ENCODE results near the gene KLF3. TPM values are rescaled to one million over a fixed set of nuclear protein-coding genes. Genes with fewer than 3 reads are reported as not detected.
A peak's percentile ranks its signal among the peaks of the same experiment; 100 is the strongest.

KLF3 gene
- total and polyA plus RNA-seq, 9 of the 15 experiments (the other 6 are each of a cell fraction or from before 2014, with no cell fraction given) = 9.9 to 47.2 (median 18.1) TPM

DNA sequence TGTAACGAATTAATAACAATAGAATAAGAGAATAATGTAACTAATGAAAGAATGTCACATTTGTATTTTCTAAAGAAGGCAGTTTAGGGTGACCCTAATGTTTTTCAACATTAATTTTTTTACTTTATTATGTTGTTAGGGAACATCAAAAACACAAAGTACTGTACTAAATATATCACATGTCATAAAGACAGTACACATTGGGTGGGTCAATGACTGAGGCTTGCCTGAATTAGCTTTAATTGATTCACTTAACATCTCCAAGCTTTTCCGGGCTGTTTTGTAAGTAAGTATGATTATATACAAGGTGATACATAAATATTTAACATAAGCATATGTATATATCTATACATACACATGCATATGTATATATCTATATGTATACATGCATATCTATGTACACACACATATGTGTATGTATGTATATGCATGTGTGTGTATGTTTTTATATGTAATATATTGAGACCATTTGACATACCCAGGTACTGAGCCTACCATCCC lies 43.4 kb upstream of the KLF3 start (continued):
- TF ChIP-seq, protein P1, sequence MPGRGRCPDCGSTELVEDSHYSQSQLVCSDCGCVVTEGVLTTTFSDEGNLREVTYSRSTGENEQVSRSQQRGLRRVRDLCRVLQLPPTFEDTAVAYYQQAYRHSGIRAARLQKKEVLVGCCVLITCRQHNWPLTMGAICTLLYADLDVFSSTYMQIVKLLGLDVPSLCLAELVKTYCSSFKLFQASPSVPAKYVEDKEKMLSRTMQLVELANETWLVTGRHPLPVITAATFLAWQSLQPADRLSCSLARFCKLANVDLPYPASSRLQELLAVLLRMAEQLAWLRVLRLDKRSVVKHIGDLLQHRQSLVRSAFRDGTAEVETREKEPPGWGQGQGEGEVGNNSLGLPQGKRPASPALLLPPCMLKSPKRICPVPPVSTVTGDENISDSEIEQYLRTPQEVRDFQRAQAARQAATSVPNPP (IDR thresholded peaks at IDR 0.05; ENCODE audit: borderline replicate concordance, insufficient read depth, insufficient read length) = no peak

DNA sequence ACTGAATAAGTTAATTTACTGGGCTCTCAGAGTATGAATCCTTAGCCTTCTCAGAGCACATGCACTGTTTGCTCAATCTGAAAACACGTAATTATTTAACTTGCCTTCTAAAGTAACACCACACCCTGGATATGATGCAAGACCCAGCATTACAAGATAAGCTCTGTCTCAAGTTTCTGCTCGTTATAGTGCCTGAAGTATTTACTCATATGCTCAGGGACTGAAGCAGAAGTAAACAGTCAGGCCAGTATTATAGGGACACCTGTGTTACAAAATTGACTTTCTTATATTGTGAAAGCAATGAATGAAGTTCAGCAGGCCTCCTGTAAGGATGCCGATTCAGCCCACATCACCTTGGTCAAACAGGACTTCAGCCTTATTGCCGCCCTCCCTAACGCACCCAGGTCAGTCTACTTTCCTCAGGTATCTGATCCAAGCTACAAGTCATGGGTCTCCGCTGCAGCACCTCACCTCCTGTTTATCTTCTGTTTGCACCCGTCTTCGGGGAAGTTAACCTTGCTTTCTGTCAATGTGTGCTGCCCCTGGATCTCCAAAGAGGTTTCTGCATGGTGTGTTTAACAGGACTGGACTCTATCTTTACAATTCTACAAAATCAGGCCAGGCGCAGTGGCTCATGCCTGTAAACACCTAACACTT lies 42.8 kb upstream of the KLF3 start:
- Histone ChIP-seq H3K9ac (ENCODE audit: insufficient read depth in 1 of 2, low read depth in 2 of 2, low read length in 2 of 2) (peak overlapping the region; percentile 69 to 72; a peak in 3 of 4 replicates), H3K4me3 (0 out of 2 replicates have a peak overlapping the region, but pooled peaks have one; percentile 8), H3K27me3 (ENCODE audit: control insufficient read depth in 2 of 2, insufficient read depth in 2 of 2, low read length in 2 of 2) (no peaks in the 10 kb centered on the region), H2AFZ (ENCODE audit: low read depth, low read length) (peak overlapping the region; percentile 92), H3K36me3 (ENCODE audit: control insufficient read depth, insufficient read depth, low read length) (no peaks in the 10 kb centered on the region; the same call in 2 of the 3 replicates), H4K20me1 (replicated peaks; ENCODE audit: control insufficient read depth, insufficient read depth, low read length) (no peaks in the 10 kb centered on the region), H3K27ac (ENCODE audit: extremely low read depth, low read depth, low read length) (peak overlapping the region; percentile 89), H3K9me3 (replicated peaks; ENCODE audit: control insufficient read depth, insufficient read depth, low read depth, low read length) (no peaks in the 10 kb centered on the region), H3K4me1 (replicated peaks in 1 of 2; ENCODE audit: control insufficient read depth in 2 of 2, insufficient read depth in 2 of 2, low read length in 2 of 2) (peaks cover 19 to 30% of the 10 kb centered on the region in 2 experiments), H3K79me2 (ENCODE audit: control insufficient read depth, insufficient read depth, low read length) (no peaks in the 10 kb centered on the region), H3K4me2 (ENCODE audit: insufficient read depth, low read length) (peak overlapping the region; percentile 92), H3K9me1 (ENCODE audit: control insufficient read depth, insufficient read depth, low read length) (no peaks in the 10 kb centered on the region)
- DNase-seq (ENCODE audit: extremely low read depth in 1 of 4, low spot score in 3 of 4) (peak; percentile 43 to 77 (median 58)), FAIRE-seq (peak; percentile 86), ATAC-seq (peak; percentile 88)
- BruUV-seq (replicated peaks) = TSS peak; percentile 93
- ChIA-PET CTCF (ENCODE audit: low intra/inter-chr PET ratio) (no interaction called here), POLR2A (interaction anchor here (0.8 to 1.5 kb wide), 11 partner anchors 8 to 563 kb away, joined by 3 to 10 read pairs (median 3); no protein-coding TSS in a partner anchor)
- in situ Hi-C loops (cut with MboI) = no loop called here
- intact Hi-C loops (cut with micrococcal nuclease) = loop anchor here (2.0 to 5.0 kb wide), 3 partner anchors 42 to 292 kb away; no protein-coding TSS in a partner anchor
- 6% methylated on average over 9 of the region's 9 CpGs for WGBS (ENCODE audit: insufficient coverage, low coverage, missing lambda C conversion rate)
- TF ChIP-seq HDAC2 (IDR thresholded peaks at IDR 0.05) (no peak), MTA1 (IDR thresholded peaks at IDR 0.05; ENCODE audit: borderline replicate concordance) (no peak; the same call in 1 of the 2 replicates), ELF1 (tag; IDR thresholded peaks at IDR 0.05) (no peak), ZBTB7A (IDR thresholded peaks at IDR 0.05; ENCODE audit: borderline replicate concordance, control insufficient read depth, low read depth, low read length) (no peak), MAFF (IDR thresholded peaks at IDR 0.05; ENCODE audit: low read length) (no peak), SMARCA5 (IDR thresholded peaks at IDR 0.05) (no peak), NR1H2 (CRISPR knock-in tag; IDR thresholded peaks at IDR 0.05) (no peak), PHTF2 (CRISPR knock-in tag; IDR thresholded peaks at IDR 0.05) (no peak), FOS (IDR thresholded peaks at IDR 0.05; ENCODE audit: extremely low read depth, insufficient read length) (no peak), DPF2 (IDR thresholded peaks at IDR 0.05) (peak; percentile 90), PHF20 (IDR thresholded peaks at IDR 0.05; ENCODE audit: partially characterized antibody) (no peak), IRF2 (CRISPR knock-in tag; IDR thresholded peaks at IDR 0.05) (no peak), PTTG1 (tag; IDR thresholded peaks at IDR 0.05; ENCODE audit: low read depth) (no peak), ZNF668 (CRISPR knock-in tag; IDR thresholded peaks at IDR 0.05) (no peak), CREB1 (IDR thresholded peaks at IDR 0.05) (no peak), CREB1 (CRISPR knock-in tag; IDR thresholded peaks at IDR 0.05) (no peak)
- TF ChIP-seq, protein P2, sequence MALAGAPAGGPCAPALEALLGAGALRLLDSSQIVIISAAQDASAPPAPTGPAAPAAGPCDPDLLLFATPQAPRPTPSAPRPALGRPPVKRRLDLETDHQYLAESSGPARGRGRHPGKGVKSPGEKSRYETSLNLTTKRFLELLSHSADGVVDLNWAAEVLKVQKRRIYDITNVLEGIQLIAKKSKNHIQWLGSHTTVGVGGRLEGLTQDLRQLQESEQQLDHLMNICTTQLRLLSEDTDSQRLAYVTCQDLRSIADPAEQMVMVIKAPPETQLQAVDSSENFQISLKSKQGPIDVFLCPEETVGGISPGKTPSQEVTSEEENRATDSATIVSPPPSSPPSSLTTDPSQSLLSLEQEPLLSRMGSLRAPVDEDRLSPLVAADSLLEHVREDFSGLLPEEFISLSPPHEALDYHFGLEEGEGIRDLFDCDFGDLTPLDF (CRISPR knock-in tag; IDR thresholded peaks at IDR 0.05) = no peak
- TF ChIP-seq, protein P3, sequence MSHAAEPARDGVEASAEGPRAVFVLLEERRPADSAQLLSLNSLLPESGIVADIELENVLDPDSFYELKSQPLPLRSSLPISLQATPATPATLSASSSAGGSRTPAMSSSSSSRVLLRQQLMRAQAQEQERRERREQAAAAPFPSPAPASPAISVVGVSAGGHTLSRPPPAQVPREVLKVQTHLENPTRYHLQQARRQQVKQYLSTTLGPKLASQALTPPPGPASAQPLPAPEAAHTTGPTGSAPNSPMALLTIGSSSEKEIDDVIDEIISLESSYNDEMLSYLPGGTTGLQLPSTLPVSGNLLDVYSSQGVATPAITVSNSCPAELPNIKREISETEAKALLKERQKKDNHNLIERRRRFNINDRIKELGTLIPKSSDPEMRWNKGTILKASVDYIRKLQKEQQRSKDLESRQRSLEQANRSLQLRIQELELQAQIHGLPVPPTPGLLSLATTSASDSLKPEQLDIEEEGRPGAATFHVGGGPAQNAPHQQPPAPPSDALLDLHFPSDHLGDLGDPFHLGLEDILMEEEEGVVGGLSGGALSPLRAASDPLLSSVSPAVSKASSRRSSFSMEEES (CRISPR knock-in tag; IDR thresholded peaks at IDR 0.05) = no peak

Measured in K562 (cell line).